HG03135 (cell line): ENCODE data around the gene PRR22.
"Not testable (repeated sequence)": the region's sequence is repeated elsewhere in the genome, so short reads cannot be mapped to it uniquely, and the experiment has no call there.

Experiments
- ATAC-seq: cut with Tn5 transposase; IDR thresholded peaks from one replicate; pipeline ENCODE4 v1.9.1; 2021; ENCODE audit warnings: mild to moderate bottlenecking, moderate library complexity; ENCODE audit not compliant: unreplicated experiment

The PRR22 gene

GRCh38 chr19:5792224-5792623 lies 7.7 kb upstream of the PRR22 start:
- no peak for ATAC-seq

GRCh38 chr19:5790559-5791520 lies 6.3 kb upstream of the PRR22 start, which contains the start of gene DUS3L:
DUS3L (minus strand) TSS chr19:5791163; CDS start chr19:5791141, 22 bp downstream.
- peak; percentile 93 for ATAC-seq

DNA sequence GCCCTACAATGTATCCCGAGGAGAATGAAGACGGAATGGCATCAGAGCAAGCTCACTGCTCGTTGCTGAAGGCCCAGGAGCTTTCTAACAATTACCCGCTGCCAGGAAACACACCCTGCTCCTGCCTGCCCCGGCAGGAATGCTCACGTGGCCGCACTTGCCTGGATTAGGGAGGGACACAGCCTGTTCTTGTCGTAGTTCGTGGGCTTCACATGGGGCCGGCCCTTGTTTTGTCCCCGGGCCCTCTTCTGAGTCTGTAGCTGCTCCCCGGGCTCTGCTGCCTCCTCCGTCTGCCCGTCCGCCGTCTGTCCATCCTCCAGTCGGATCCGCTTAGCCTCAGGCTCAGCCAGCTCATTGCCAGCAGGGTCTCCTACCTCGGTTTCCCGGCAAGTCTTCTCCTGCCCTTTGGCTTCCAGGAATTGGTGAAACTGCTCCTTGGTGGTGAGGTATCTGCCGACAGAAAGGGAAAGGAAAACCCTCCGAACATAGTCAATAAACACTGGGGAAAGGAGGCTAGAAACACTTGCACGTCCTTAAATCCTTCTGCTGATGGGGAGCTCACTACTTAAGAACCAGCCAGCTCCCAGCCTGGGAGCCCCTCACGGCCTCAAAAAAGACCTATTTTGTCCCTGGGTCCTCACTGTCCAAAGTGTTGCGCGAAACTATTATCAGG lies 5.5 kb upstream of the PRR22 start:
- no peak for ATAC-seq

- no peak for ATAC-seq
Measured at GRCh38 chr19:5789351-5789761, 4.8 kb upstream of the PRR22 start.

DNA sequence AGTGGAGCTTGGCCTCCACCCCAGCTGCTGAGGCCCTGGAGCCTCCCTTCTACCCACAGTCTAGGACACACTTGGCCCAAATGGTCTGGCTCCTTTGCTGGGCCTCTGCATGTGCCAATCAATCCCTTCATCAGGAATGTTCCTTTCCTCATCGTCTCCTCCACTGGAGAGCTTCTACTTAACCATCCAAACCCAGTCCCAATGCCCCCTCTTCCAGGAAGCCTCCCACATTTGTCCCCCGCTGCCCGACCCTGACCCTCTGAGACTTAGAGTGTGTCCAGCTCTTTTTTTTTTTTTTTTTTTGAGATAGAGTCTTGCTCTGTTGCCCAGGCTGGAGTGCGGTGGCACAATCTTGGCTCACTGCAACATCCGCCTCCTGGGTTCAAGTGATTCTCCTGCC lies 3.9 kb upstream of the PRR22 start:
- ATAC-seq = no peak

- no peak for ATAC-seq
Measured at GRCh38 chr19:5787409-5788182, 3.0 kb upstream of the PRR22 start.

DNA sequence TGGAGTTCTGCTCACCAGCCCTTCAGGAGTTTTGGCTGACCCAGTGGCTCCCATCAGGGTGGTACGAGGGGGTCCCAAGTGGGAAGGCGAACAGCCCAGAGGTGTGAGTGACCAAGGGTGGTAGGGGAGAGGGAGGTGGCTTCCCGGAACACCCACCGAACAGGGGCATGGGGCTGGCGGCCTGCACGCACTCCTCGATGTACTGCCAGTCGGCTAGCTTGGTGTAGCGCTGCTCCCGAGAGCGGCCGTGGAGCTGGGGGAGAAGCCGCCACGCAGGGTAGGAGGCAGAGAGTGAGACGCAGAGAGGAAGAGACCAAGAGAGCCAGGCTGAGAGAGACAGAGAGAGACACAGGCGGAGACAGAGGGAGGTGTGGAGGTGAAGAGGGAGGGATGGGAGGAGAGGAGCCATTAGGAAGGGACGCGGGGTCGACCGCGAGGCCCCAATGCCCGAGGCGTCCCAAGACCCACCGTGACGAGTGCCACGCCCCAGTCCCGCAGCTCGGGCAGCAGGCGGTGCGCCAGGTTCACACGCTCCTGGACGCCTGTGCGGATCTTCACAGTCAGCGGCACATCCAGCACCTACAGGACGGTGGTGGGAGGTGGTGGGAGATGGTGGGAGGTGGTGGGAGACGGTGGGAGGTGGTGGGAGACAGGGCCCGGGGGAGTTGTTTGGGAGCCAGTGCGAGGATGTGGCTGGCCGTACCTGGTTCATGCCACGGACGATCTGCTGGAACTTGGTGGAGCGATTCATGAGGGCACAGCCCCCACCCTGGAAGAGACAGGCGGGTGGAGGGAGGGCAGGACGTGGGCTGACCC lies 2.3 kb upstream of the PRR22 start:
- ATAC-seq = no peak

DNA sequence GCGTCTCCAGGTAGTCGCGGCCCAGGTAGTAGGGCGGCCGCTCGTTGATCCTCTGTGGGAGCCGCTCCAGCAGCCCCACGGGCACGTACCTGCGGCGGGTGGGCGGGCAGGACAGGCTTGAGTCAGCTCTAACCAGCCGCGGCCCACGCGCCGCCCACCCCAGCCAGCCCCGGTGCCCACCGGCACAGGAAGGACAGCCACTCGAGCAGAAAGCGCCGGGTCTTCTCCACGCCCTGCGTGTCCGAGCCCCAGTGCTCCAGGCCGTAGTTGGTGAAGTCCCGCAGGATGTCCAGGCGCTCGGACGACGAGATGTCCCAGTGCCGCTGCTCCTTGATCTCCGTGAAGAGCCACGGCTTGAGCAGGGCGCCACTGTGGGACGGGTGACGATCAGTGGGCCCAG lies 877 bp upstream of the PRR22 start:
- ATAC-seq = no peak

GRCh38 chr19:5782945-5783919 lies 1.3 kb downstream of the PRR22 start:
- no peak for ATAC-seq

DNA sequence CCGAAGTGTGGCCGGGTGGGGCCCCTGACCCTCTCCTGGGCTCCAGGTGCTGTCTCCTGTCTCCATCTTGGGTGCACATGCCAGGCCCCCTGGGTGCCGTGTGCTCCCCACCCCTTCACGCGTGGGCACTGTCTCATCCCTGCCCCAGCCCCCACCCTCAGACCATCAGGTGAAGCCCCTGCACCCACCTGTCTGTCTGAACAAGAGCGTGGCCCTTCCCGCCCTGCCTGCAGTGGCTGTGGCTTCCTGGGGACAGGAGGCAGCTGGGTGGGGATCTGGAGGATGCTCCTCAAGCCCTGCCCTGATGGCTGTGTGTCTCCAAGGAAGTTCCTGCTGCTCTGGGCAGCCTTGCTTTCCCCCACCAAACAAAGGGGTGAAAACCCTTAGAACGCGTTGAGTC lies 2.2 kb downstream of the PRR22 start:
- no peak for ATAC-seq

GRCh38 chr19:5780916-5781315 lies 3.6 kb downstream of the PRR22 start:
- ATAC-seq = not testable (repeated sequence)

GRCh38 chr19:5778402-5778801 lies 6.1 kb downstream of the PRR22 start:
- no peak for ATAC-seq

GRCh38 chr19:5775668-5776309 lies 8.8 kb downstream of the PRR22 start:
- no peak for ATAC-seq

DNA sequence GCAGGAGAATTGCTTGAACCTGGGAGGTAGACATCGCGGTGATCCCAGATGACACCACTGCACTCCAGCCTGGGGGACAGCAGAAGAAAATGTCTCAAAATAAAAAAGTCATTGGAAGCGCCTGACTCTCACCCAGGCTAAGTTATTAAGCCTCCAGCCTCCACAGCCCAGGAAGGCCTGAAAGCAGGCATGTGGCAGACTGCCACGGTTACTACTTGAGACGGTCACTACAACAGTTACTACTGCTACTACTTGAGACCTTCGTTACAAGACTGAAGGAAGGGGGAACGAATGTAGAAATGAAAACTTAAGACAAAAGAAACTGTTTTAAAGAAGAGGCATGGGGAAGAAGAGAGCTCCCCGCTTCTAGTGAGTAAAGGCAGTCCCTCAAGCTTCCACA lies 9.6 kb downstream of the PRR22 start:
- ATAC-seq = no peak

GRCh38 chr19:5773276-5773675 lies 11.3 kb downstream of the PRR22 start:
- ATAC-seq = no peak

- no peak for ATAC-seq
Measured at GRCh38 chr19:5772416-5772815, 12.1 kb downstream of the PRR22 start.

GRCh38 chr19:5767949-5768348 lies 16.6 kb downstream of the PRR22 start:
- ATAC-seq = no peak

DNA sequence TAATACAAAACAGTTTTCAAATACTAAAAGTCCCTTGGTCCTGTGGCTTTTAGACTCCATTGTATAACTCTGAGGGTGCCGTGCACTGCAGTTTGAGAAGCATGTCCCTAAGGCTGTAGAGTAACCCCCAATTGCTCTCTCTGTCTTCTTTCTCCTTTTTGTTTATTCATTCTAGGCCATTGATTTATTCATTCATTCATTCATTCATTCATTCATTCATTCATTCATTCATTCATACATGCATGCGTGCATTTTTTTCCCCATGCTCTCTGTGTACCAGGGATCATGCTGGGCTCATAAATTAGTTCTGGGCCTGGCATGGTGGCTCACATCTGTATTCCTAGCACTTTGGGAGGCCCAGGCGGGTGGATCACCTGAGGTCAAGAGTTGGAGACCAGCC lies 19.3 kb downstream of the PRR22 start:
- ATAC-seq = no peak
